HG02970 (cell line): ENCODE measurements around the gene SLC34A3.
"Not testable (repeated sequence)": the region's sequence is repeated elsewhere in the genome, so short reads cannot be mapped to it uniquely, and the experiment has no call there.

ENCODE experiments used
- ATAC-seq: cut with Tn5 transposase; IDR thresholded peaks from one replicate; pipeline ENCODE4 v1.9.1; 2021; ENCODE audit warnings: mild to moderate bottlenecking, moderate library complexity, moderate number of reproducible peaks; ENCODE audit not compliant: unreplicated experiment, low FRiP score

SLC34A3 gene

GRCh38 chr9:137254624-137255447 lies 24.1 kb downstream of the SLC34A3 start, which contains the start of gene NELFB:
NELFB (plus strand) TSS chr9:137255327.
- peak; percentile 80 for ATAC-seq

GRCh38 chr9:137255448-137256114 lies 24.9 kb downstream of the SLC34A3 start:
- ATAC-seq = peak; percentile 29

- no peak for ATAC-seq
These were observed 25.7 kb downstream of the SLC34A3 start for GRCh38 chr9:137256362-137256761.

- no peak for ATAC-seq
These were observed 26.2 kb downstream of the SLC34A3 start for GRCh38 chr9:137256856-137257255.

GRCh38 chr9:137262173-137262908 lies 31.6 kb downstream of the SLC34A3 start:
- not testable (repeated sequence) for ATAC-seq

GRCh38 chr9:137262909-137263285 lies 32.2 kb downstream of the SLC34A3 start:
- ATAC-seq = no peak

GRCh38 chr9:137263506-137263905 lies 32.8 kb downstream of the SLC34A3 start:
- ATAC-seq = no peak

- no peak for ATAC-seq
These were observed 33.4 kb downstream of the SLC34A3 start for GRCh38 chr9:137264067-137264466.

- no peak for ATAC-seq
These were observed 34.9 kb downstream of the SLC34A3 start for GRCh38 chr9:137265496-137266161.

- ATAC-seq = no peak
These were observed 35.4 kb downstream of the SLC34A3 start for GRCh38 chr9:137266162-137266527.

GRCh38 chr9:137266585-137267453 lies 36.1 kb downstream of the SLC34A3 start:
- ATAC-seq = no peak

GRCh38 chr9:137267933-137268355 lies 37.2 kb downstream of the SLC34A3 start:
- no peak for ATAC-seq

- no peak for ATAC-seq
These were observed 38.0 kb downstream of the SLC34A3 start for GRCh38 chr9:137268538-137269201.

GRCh38 chr9:137269231-137269772 lies 38.6 kb downstream of the SLC34A3 start:
- ATAC-seq = no peak

- no peak for ATAC-seq
These were observed 40.4 kb downstream of the SLC34A3 start for GRCh38 chr9:137270929-137271695.

GRCh38 chr9:137271696-137272076 lies 41.0 kb downstream of the SLC34A3 start:
- ATAC-seq = no peak

GRCh38 chr9:137272241-137273094 lies 41.8 kb downstream of the SLC34A3 start:
- ATAC-seq = no peak
